HCT116 (cell line): ENCODE data around the gene PAX7. TPM values are rescaled to one million over a fixed set of nuclear protein-coding genes. Genes with fewer than 3 reads are reported as not detected.

Experiments
- ATAC-seq: fragments of 200-7000 bp; cut with Tn5 transposase; 2 replicates; pipeline ENCODE4 v1.9.1; 2020; ENCODE audit warnings: mild to moderate bottlenecking, moderate library complexity
- BruUV-seq: library from RNA; stranded (reverse); fragments of 400-500 nt; replicated peaks from 2 replicates; lab custom pipeline; 2021; lab: Mats Ljungman, UMichigan
- CTCF ChIA-PET: fragments of 300-600 bp; sonication (Branson Sonifier 250); formaldehyde crosslinking; loops from one replicate; lab custom pipeline; 2021; ENCODE audit warnings: antibody characterized with exemption; lab: Charles Lee
- POLR2A ChIA-PET: fragments of 300-600, 350-600 bp; sonication (Branson Sonifier 250); formaldehyde crosslinking; loops from one replicate; lab custom pipeline; 2021; ENCODE audit warnings: antibody characterized with exemption; lab: Charles Lee
- RAD21 ChIA-PET, 2 experiments: fragments of 300-600 bp; sonication (Branson Sonifier 250); formaldehyde crosslinking; loops; one replicate each; lab custom pipeline; 2023; ENCODE audit warnings: low total read pairs in 2 of 2; ENCODE audit not compliant: uncharacterized antibody in 2 of 2, unreplicated experiment in 2 of 2, low non-redundant PET in 1 of 2; lab: Charles Lee
- DNase-seq: peaks from one replicate; pipeline ENCODE4 v3.0.0-alpha.2; 2010; ENCODE audit warnings: low read depth, low spot score
- H2AFZ ChIP-seq: fragments of 200-600 bp; shearing (Covaris generic), sonication (generic); 2 replicates; pipeline ENCODE4 v1.6.1; 2017; ENCODE audit warnings: low read depth, mixed run types, mixed read lengths, antibody characterized with exemption, low read length; ENCODE audit not compliant: poor library complexity, severe bottlenecking
- H3K27ac ChIP-seq: 2 replicates; pipeline ENCODE4 v1.5.1; 2012; ENCODE audit warnings: low read depth, low read length
- H3K27me3 ChIP-seq: fragments of 200-600 bp; sonication (generic); 2 replicates; pipeline ENCODE4 v1.6.1; 2016; ENCODE audit warnings: mixed run types, low read length, mixed read lengths; ENCODE audit not compliant: insufficient read depth
- H3K36me3 ChIP-seq, 2 experiments: fragments of 200-500 bp in 1 of 2; fragments of 200-600 bp in 1 of 2; sonication (Bioruptor generic) in 1 of 2; sonication (generic) in 1 of 2; 2 replicates each; pipeline versions ENCODE4 v1.5.1 to v1.6.1; 2014 to 2016; ENCODE audit warnings: low read length in 2 of 2, inconsistent platforms in 1 of 2, mixed read lengths in 1 of 2, mixed run types in 1 of 2; ENCODE audit not compliant: insufficient read depth in 2 of 2, control insufficient read depth in 1 of 2
- H3K4me1 ChIP-seq, 2 experiments: fragments of 200-600 bp in 1 of 2; sonication (generic) in 1 of 2; 2 replicates each; pipeline versions ENCODE4 v1.5.1 to v1.6.1; 2012 to 2017; ENCODE audit warnings: low read length in 2 of 2, inconsistent platforms in 1 of 2, mild to moderate bottlenecking in 1 of 2, mixed read lengths in 1 of 2, mixed run types in 1 of 2, moderate library complexity in 1 of 2; ENCODE audit not compliant: insufficient read depth in 2 of 2, control insufficient read depth in 1 of 2
- H3K4me2 ChIP-seq: fragments of 200-600 bp; sonication (generic); 2 replicates; pipeline ENCODE4 v1.6.1; 2017; ENCODE audit warnings: mixed run types, low read length, mixed read lengths
- H3K4me3 ChIP-seq, 2 experiments: fragments of 200-600 bp in 1 of 2; sonication (generic) in 1 of 2; replicated peaks in 1 of 2; 2 replicates each; pipeline ENCODE4 v1.5.1; 2011 to 2016; ENCODE audit warnings: low read length in 2 of 2, control low read depth in 1 of 2, low read depth in 1 of 2, mild to moderate bottlenecking in 1 of 2, mixed read lengths in 1 of 2, mixed run types in 1 of 2
- H3K79me2 ChIP-seq: fragments of 200-600 bp; sonication (generic); 2 replicates; pipeline ENCODE4 v1.6.1; 2017; ENCODE audit warnings: mild to moderate bottlenecking, mixed run types, low read length, moderate library complexity, mixed read lengths; ENCODE audit not compliant: insufficient read depth
- H3K9ac ChIP-seq: fragments of 200-600 bp; sonication (generic); 2 replicates; pipeline ENCODE4 v1.6.1; 2016; ENCODE audit warnings: low read length, mixed read lengths
- H3K9me2 ChIP-seq: fragments of 200-600 bp; sonication (generic), shearing (Covaris generic); 2 replicates; pipeline ENCODE4 v1.6.1; 2017; ENCODE audit warnings: mixed run types, mild to moderate bottlenecking, moderate library complexity; ENCODE audit not compliant: insufficient read depth
- H3K9me3 ChIP-seq, 2 experiments: fragments of 200-500 bp in 1 of 2; fragments of 200-600 bp in 1 of 2; sonication (Bioruptor generic) in 1 of 2; sonication (generic) in 1 of 2; 2 replicates each; pipeline ENCODE4 v1.6.1; 2014 to 2017; ENCODE audit warnings: low read length in 2 of 2, mixed read lengths in 2 of 2, inconsistent platforms in 1 of 2, low read depth in 1 of 2, mild to moderate bottlenecking in 1 of 2, mixed run types in 1 of 2, moderate library complexity in 1 of 2; ENCODE audit not compliant: control insufficient read depth in 1 of 2, insufficient read depth in 1 of 2
- H4K20me1 ChIP-seq: fragments of 200-600 bp; sonication (generic), shearing (Covaris generic); 2 replicates; pipeline ENCODE4 v1.6.1; 2017; ENCODE audit warnings: mixed run types, mild to moderate bottlenecking, moderate library complexity; ENCODE audit not compliant: insufficient read depth
- CBX3 ChIP-seq: IDR thresholded peaks from 2 replicates; pipeline ENCODE4 v1.6.1; 2012; ENCODE audit warnings: low read depth
- CTCF ChIP-seq, 3 experiments: fragments of 200-600 bp in 1 of 3; sonication (generic) in 1 of 3; IDR thresholded peaks in 2 of 3; conservative IDR thresholded peaks in 1 of 3; 2 replicates each; pipeline ENCODE4 v1.5.1; 2012 to 2017; ENCODE audit warnings: low read depth in 2 of 3, low read length in 2 of 3, antibody characterized with exemption in 1 of 3, borderline replicate concordance in 1 of 3, control low read depth in 1 of 3, mild to moderate bottlenecking in 1 of 3, mixed read lengths in 1 of 3, mixed run types in 1 of 3, moderate library complexity in 1 of 3; ENCODE audit not compliant: insufficient read depth in 1 of 3
- EGR1 ChIP-seq: IDR thresholded peaks from 2 replicates; pipeline ENCODE4 v1.6.1; 2012; ENCODE audit warnings: low read depth
- EZH2 ChIP-seq: fragments of 200-600 bp; sonication (generic); IDR thresholded peaks from 2 replicates; pipeline ENCODE4 v1.6.1; 2017; ENCODE audit warnings: antibody characterized with exemption, mixed run types
- FOSL1 ChIP-seq: IDR thresholded peaks from 2 replicates; pipeline ENCODE4 v1.6.1; 2012; ENCODE audit warnings: low read depth
- JUND ChIP-seq: IDR thresholded peaks from 2 replicates; pipeline ENCODE4 v1.6.1; 2012
- POLR2A ChIP-seq: IDR thresholded peaks from 2 replicates; pipeline ENCODE4 v1.7.0; 2011; ENCODE audit warnings: borderline replicate concordance; ENCODE audit not compliant: insufficient read depth, insufficient read length; ENCODE audit errors: extremely low read depth
- POLR2AphosphoS5 ChIP-seq: IDR thresholded peaks from 2 replicates; pipeline ENCODE4 v1.6.1; 2011; ENCODE audit warnings: mild to moderate bottlenecking, low read depth, low read length, moderate library complexity
- RAD21 ChIP-seq: IDR thresholded peaks from 2 replicates; pipeline ENCODE4 v1.6.1; 2012; ENCODE audit warnings: low read depth, mild to moderate bottlenecking
- REST ChIP-seq: IDR thresholded peaks from 2 replicates; pipeline ENCODE4 v1.6.1; 2012; ENCODE audit warnings: low read depth
- SP1 ChIP-seq: IDR thresholded peaks from 2 replicates; pipeline ENCODE4 v1.6.1; 2012; ENCODE audit warnings: low read depth
- ZFX ChIP-seq: fragments of 450-650 bp; IDR thresholded peaks from 2 replicates; pipeline ENCODE4 v1.6.1; 2017
- ZNF274 ChIP-seq: fragments of 200-500 bp; sonication (Bioruptor generic); IDR thresholded peaks from 2 replicates; pipeline ENCODE4 v1.6.1; 2014; ENCODE audit warnings: mild to moderate bottlenecking, low read depth, low read length, inconsistent platforms
- intact Hi-C: fragments of 100-400 bp; cut with micrococcal nuclease; formaldehyde crosslinking; loops from 2 replicates; pipeline ENCODE4 v1.10.0; 2022
- total RNA-seq: library from RNA; stranded (reverse); gene quantifications from one replicate; pipeline ENCODE4 v1.2.1, GENCODE V29; 2021; ENCODE audit not compliant: unreplicated experiment
- TF ChIP-seq, protein P1 (sequence below): IDR thresholded peaks from 2 replicates; pipeline ENCODE4 v1.6.1; 2012

The PAX7 gene
- total RNA-seq, 1 experiment from 2014 or later, result not detected

DNA sequence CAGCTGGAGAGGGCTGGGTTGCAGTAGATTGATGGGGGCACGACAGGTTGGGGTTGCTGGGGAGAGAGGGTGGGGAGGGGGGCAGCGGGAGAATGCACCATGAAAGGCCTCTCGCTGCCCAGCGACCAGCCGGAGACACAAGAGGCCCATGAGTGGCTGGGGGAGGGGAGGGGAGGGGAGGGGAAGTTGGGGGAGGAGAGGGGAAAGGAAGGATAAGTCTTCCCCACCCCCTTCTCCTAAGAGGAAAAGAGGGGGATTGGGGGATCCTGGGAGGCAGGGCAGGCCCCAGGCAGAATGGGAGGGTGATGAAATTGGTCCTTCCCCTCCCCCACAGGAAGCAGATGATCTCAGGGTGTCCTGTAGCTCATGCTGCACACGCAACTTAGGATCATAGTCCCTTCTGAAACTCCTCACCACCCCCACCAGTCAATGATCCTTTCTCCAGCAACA is 45.7 kb downstream of the PAX7 start:
- intact Hi-C loops, result no loop called here
- Histone ChIP-seq H3K36me3 (no peaks in the 10 kb centered on the region), H2AFZ (no peak overlapping the region), H3K9me3 (no peaks in the 10 kb centered on the region), H3K27me3 (peaks cover 10% of the 10 kb centered on the region; the same call in 1 of the 2 replicates), H3K9ac (no peak overlapping the region)
- no peak for TF ChIP-seq EZH2
- no peak for TF ChIP-seq FOSL1
- no peak for TF ChIP-seq EGR1
- TF ChIP-seq CTCF (IDR thresholded peaks at IDR 0.05 in 2 of 3, conservative IDR thresholded peaks at IDR 0.05 in 1 of 3; ENCODE audit: borderline replicate concordance in 1 of 3, insufficient read depth in 1 of 3, low read depth in 2 of 3, low read length in 2 of 3), result no peak
- TF ChIP-seq REST, result no peak
- no peak for TF ChIP-seq JUND
- TF ChIP-seq SP1, result no peak
- TF ChIP-seq RAD21, result no peak
- no peak for TF ChIP-seq CBX3
- TF ChIP-seq ZFX, result no peak
- TF ChIP-seq POLR2AphosphoS5, result no peak
- TF ChIP-seq, protein P1, sequence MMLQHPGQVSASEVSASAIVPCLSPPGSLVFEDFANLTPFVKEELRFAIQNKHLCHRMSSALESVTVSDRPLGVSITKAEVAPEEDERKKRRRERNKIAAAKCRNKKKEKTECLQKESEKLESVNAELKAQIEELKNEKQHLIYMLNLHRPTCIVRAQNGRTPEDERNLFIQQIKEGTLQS, result no peak
- TF ChIP-seq POLR2A, result no peak
- TF ChIP-seq ZNF274, result no peak
- TF ChIP-seq, all 23 proteins: peak for 0
- Histone ChIP-seq H3K9me2 (no peaks in the 10 kb centered on the region), H3K79me2 (no peaks in the 10 kb centered on the region), H4K20me1 (no peaks in the 10 kb centered on the region), H3K4me2 (no peak overlapping the region), H3K4me3 (no peak overlapping the region), H3K4me1 (no peaks in the 10 kb centered on the region), H3K27ac (no peak overlapping the region)
- no peak for ATAC-seq
- ChIA-PET RAD21 (no interaction called here), CTCF (no interaction called here), POLR2A (no interaction called here)
- BruUV-seq, result no TSS peak
- DNase-seq, result no peak
